HepG2 (cell line): ENCODE data around the gene NELL1. TPM values are rescaled to one million over a fixed set of nuclear protein-coding genes. Genes with fewer than 3 reads are reported as not detected.

Experiments
- ATAC-seq: fragments of 200-7000 bp; cut with Tn5 transposase; 3 replicates; pipeline ENCODE4 v1.9.1; 2020; ENCODE audit warnings: mild to moderate bottlenecking, moderate library complexity
- BruUV-seq: library from RNA; stranded (reverse); fragments of 400-500 nt; replicated peaks from 2 replicates; lab custom pipeline; 2021; lab: Mats Ljungman, UMichigan
- CTCF ChIA-PET: fragments of 300-600 bp; formaldehyde crosslinking; extraction: SDS; loops from one replicate; lab custom pipeline; 2021; ENCODE audit warnings: low total read pairs, inconsistent platforms, low intra/inter-chr PET ratio; lab: Yijun Ruan, JAX
- POLR2A ChIA-PET: fragments of 350-600 bp; sonication (Branson Sonifier 250); formaldehyde crosslinking; loops from one replicate; lab custom pipeline; 2020; ENCODE audit warnings: antibody characterized with exemption, inconsistent platforms; lab: Yijun Ruan, JAX
- DNase-seq: peaks from one replicate; pipeline ENCODE4 v3.0.0-alpha.2; 2015; ENCODE audit warnings: low spot score
- FAIRE-seq: peaks from 3 replicates; lab custom pipeline; 2011; peaks lifted over from hg19 to GRCh38; lab: Jason Lieb, UNC
- H2AFZ ChIP-seq: one replicate; pipeline ENCODE4 v1.6.1; 2011; ENCODE audit warnings: low read length, inconsistent platforms
- H3K27ac ChIP-seq: fragments of 300-600 bp; 3 replicates; pipeline ENCODE4 v1.8.0; 2011; ENCODE audit warnings: mixed run types, mild to moderate bottlenecking, mixed read lengths, low read length, inconsistent platforms; ENCODE audit not compliant: insufficient read depth; ENCODE audit errors: extremely low read length
- H3K27me3 ChIP-seq, 2 experiments: fragments of 200-600 bp in 1 of 2; 2 replicates in 1 of 2; 3 replicates in 1 of 2; pipeline versions ENCODE4 v1.6.0 to v1.8.0; 2011; ENCODE audit warnings: low read length in 2 of 2, mild to moderate bottlenecking in 2 of 2, moderate library complexity in 2 of 2, inconsistent platforms in 1 of 2; ENCODE audit not compliant: insufficient read depth in 2 of 2, control insufficient read depth in 1 of 2
- H3K36me3 ChIP-seq, 2 experiments: fragments of 200-600 bp in 1 of 2; replicated peaks in 1 of 2; 2 replicates in 1 of 2; 3 replicates in 1 of 2; pipeline versions ENCODE4 v1.5.1 to v1.8.0; 2011; ENCODE audit warnings: low read length in 2 of 2, inconsistent platforms in 1 of 2; ENCODE audit not compliant: insufficient read depth in 2 of 2, control insufficient read depth in 1 of 2
- H3K4me1 ChIP-seq: 2 replicates; pipeline ENCODE4 v1.5.1; 2012; ENCODE audit warnings: low read length, inconsistent platforms; ENCODE audit not compliant: insufficient read depth
- H3K4me2 ChIP-seq: 2 replicates; pipeline ENCODE4 v1.6.0; 2011; ENCODE audit warnings: low read depth, low read length, inconsistent platforms
- H3K4me3 ChIP-seq, 3 experiments: fragments of 200-600 bp in 1 of 3; sonication (generic), shearing (Covaris generic) in 1 of 3; replicated peaks in 1 of 3; 2 replicates each; pipeline ENCODE4 v1.5.1; 2011 to 2016; ENCODE audit warnings: low read length in 3 of 3, inconsistent platforms in 2 of 3, low read depth in 2 of 3, mild to moderate bottlenecking in 2 of 3, control low read depth in 1 of 3, mixed read lengths in 1 of 3; ENCODE audit not compliant: insufficient read depth in 1 of 3
- H3K79me2 ChIP-seq: one replicate; pipeline ENCODE4 v1.6.1; 2011; ENCODE audit warnings: low read length, inconsistent platforms; ENCODE audit not compliant: insufficient read depth
- H3K9ac ChIP-seq: 2 replicates; pipeline ENCODE4 v1.6.0; 2011; ENCODE audit warnings: mild to moderate bottlenecking, low read depth, low read length, inconsistent platforms; ENCODE audit not compliant: insufficient read depth
- H3K9me3 ChIP-seq: 2 replicates; pipeline ENCODE4 v1.5.1; 2012; ENCODE audit warnings: mild to moderate bottlenecking, low read length
- H4K20me1 ChIP-seq: 2 replicates; pipeline ENCODE4 v1.6.0; 2011; ENCODE audit warnings: inconsistent platforms, mild to moderate bottlenecking, low read length, moderate library complexity; ENCODE audit not compliant: insufficient read depth
- ARHGAP35 ChIP-seq: sonication (generic); formaldehyde crosslinking; IDR thresholded peaks from 2 replicates; pipeline ENCODE4 v1.9.0; 2022; ENCODE audit warnings: mild to moderate bottlenecking, inconsistent platforms, moderate library complexity, missing genetic modification reagents, borderline replicate concordance
- FOXC1 ChIP-seq: sonication (generic); formaldehyde crosslinking; IDR thresholded peaks from 2 replicates; pipeline ENCODE4 v1.8.0; 2022; ENCODE audit warnings: mild to moderate bottlenecking, missing genetic modification reagents, borderline replicate concordance
- NFE2 ChIP-seq: sonication (generic); formaldehyde crosslinking; IDR thresholded peaks from 2 replicates; pipeline ENCODE4 v1.4.0; 2020; ENCODE audit warnings: missing genetic modification reagents
- PAWR ChIP-seq: sonication (generic); formaldehyde crosslinking; IDR thresholded peaks from 2 replicates; pipeline ENCODE4 v1.4.0; 2020; ENCODE audit warnings: missing genetic modification reagents, mild to moderate bottlenecking, borderline replicate concordance
- ZBTB21 ChIP-seq: sonication (generic); formaldehyde crosslinking; IDR thresholded peaks from 2 replicates; pipeline ENCODE4 v1.4.0; 2020; ENCODE audit warnings: missing genetic modification reagents
- ZFP90 ChIP-seq: sonication (generic); formaldehyde crosslinking; IDR thresholded peaks from 2 replicates; pipeline ENCODE4 v1.8.0; 2022; ENCODE audit warnings: missing genetic modification reagents, mild to moderate bottlenecking, inconsistent platforms, borderline replicate concordance
- ZMYM3 ChIP-seq: sonication (generic); formaldehyde crosslinking; IDR thresholded peaks from 2 replicates; pipeline ENCODE4 v1.5.1; 2020; ENCODE audit warnings: mild to moderate bottlenecking, missing genetic modification reagents
- ZNF607 ChIP-seq: sonication (generic); formaldehyde crosslinking; IDR thresholded peaks from 2 replicates; pipeline ENCODE4 v1.5.1; 2020; ENCODE audit warnings: missing genetic modification reagents, mild to moderate bottlenecking, borderline replicate concordance
- ZNF749 ChIP-seq: sonication (generic); formaldehyde crosslinking; IDR thresholded peaks from 2 replicates; pipeline ENCODE4 v1.8.0; 2022; ENCODE audit warnings: mild to moderate bottlenecking, missing genetic modification reagents, moderate library complexity, borderline replicate concordance
- ZNF75D ChIP-seq: sonication (generic); formaldehyde crosslinking; IDR thresholded peaks from 2 replicates; pipeline ENCODE4 v1.8.1; 2023; ENCODE audit warnings: missing genetic modification reagents, mild to moderate bottlenecking, borderline replicate concordance
- ZNF790 ChIP-seq: sonication (generic); formaldehyde crosslinking; IDR thresholded peaks from 2 replicates; pipeline ENCODE4 v1.8.0; 2022; ENCODE audit warnings: missing genetic modification reagents, mild to moderate bottlenecking, borderline replicate concordance
- ZNF841 ChIP-seq: sonication (generic); formaldehyde crosslinking; IDR thresholded peaks from 2 replicates; pipeline ENCODE4 v1.8.1; 2023; ENCODE audit warnings: missing genetic modification reagents, borderline replicate concordance
- WGBS: methylation state at CpG from one replicate; pipeline ENCODE4 v1.1.6; 2017; ENCODE audit warnings: low lambda C conversion rate; 5-methylcytosine and 5-hydroxymethylcytosine counted together
- in situ Hi-C: cut with HindIII; loops from 2 replicates; pipeline ENCODE4 v1.10.0; 2017; ENCODE audit warnings: low pct_unique_long_range_greater_than_20kb; ENCODE audit not compliant: extremely low pct_ligation_motif_present
- intact Hi-C: fragments of 100-400 bp; cut with micrococcal nuclease; formaldehyde crosslinking; loops from one replicate; pipeline ENCODE4 v1.10.0; 2022; ENCODE audit not compliant: unreplicated experiment
- polyA plus RNA-seq, 8 experiments: library from polyadenylated mRNA; depleted of rRNA in 3 of 8; stranded (reverse) in 7 of 8; unstranded in 1 of 8; fragments of >200 nt; fragmentation: Illumina TruSeq in 4 of 8; extraction: Trizol in 4 of 8; gene quantifications; 2 replicates each; pipeline versions ENCODE4 v1.2.1 to v1.2.3, GENCODE V29; 2011 to 2016; ENCODE audit warnings: low read depth in 4 of 8, missing spikeins in 1 of 8, mixed read lengths in 1 of 8; ENCODE audit not compliant: insufficient read depth in 1 of 8
- total RNA-seq, 5 experiments: library from RNA; depleted of rRNA; stranded (reverse); fragments of >200 nt; fragmentation: Illumina TruSeq; extraction: Trizol; gene quantifications; 2 replicates each; pipeline ENCODE4 v1.2.3, GENCODE V29; 2016; ENCODE audit warnings: low read depth in 1 of 5
- TF ChIP-seq, protein P1 (sequence below): sonication (generic); formaldehyde crosslinking; IDR thresholded peaks from 2 replicates; pipeline ENCODE4 v1.5.0; 2020; ENCODE audit warnings: missing genetic modification reagents, mild to moderate bottlenecking, borderline replicate concordance

The NELL1 gene
- total and polyA plus RNA-seq, 2 of the 13 experiments (the other 11 are each of a cell fraction or from before 2014, with no cell fraction given), result not detected

DNA sequence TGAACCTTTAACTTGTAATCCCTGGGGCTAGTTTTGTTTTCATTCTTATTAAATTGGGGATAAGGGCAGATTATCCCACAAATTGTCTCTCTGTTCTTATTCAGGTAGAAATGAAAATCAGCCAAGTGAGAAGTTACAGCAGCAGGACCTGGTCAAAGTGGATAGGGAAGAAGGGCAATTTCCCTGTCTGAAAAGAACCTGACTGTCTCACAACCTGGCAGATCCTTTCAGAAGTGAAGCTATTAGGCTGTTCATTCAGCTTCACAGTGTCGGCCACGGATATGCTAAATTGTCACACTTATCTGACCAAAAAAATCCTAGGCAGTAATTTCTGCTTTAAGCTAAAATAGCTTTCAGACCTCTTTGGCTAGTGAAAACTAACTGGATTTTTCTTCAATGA lies 810.9 kb downstream of the NELL1 start:
- Histone ChIP-seq H3K36me3 (no peaks in the 10 kb centered on the region), H3K27ac (no peak overlapping the region), H3K4me2 (no peak overlapping the region), H3K9ac (no peak overlapping the region), H3K4me1 (no peaks in the 10 kb centered on the region), H3K27me3 (no peaks in the 10 kb centered on the region), H3K79me2 (no peaks in the 10 kb centered on the region), H3K9me3 (peaks cover 3% of the 10 kb centered on the region; the same call in 1 of the 2 replicates), H4K20me1 (no peaks in the 10 kb centered on the region), H3K4me3 (no peak overlapping the region), H2AFZ (no peak overlapping the region)
- FAIRE-seq (no peak), DNase-seq (no peak), ATAC-seq (no peak)
- in situ Hi-C loops, result no loop called here
- ChIA-PET CTCF (no interaction called here), POLR2A (no interaction called here)
- 0% methylated on average over 2 of the region's 2 CpGs for WGBS
- BruUV-seq, result no TSS peak
- intact Hi-C loops, result no loop called here
- TF ChIP-seq, protein P1, sequence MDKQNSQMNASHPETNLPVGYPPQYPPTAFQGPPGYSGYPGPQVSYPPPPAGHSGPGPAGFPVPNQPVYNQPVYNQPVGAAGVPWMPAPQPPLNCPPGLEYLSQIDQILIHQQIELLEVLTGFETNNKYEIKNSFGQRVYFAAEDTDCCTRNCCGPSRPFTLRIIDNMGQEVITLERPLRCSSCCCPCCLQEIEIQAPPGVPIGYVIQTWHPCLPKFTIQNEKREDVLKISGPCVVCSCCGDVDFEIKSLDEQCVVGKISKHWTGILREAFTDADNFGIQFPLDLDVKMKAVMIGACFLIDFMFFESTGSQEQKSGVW, result no peak

DNA sequence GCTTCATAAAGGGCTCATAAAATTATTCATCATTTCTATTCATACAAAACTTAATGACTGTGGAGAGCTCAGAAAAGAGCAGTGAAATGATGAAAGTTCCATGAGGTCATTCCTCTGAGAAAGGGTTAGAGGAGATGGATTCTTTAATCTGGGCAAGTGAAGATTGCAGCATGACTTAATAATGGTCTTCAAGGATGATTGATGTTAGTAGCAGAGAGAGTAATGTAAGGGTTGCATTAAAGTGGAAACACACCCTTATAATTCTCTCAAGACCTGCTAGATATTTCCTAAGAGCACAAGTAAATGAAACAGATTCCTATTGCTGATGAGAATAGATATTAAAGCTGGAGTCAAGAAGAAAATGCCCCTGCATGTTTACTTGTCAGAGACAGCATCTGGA lies 811.9 kb downstream of the NELL1 start:
- POLR2A ChIA-PET, result no interaction called here
- Histone ChIP-seq H3K36me3 (no peaks in the 10 kb centered on the region), H3K9me3 (peaks cover 5% of the 10 kb centered on the region; the same call in 1 of the 2 replicates), H3K4me2 (no peak overlapping the region), H3K4me3 (no peak overlapping the region), H3K27ac (no peak overlapping the region), H3K9ac (no peak overlapping the region), H3K79me2 (no peaks in the 10 kb centered on the region), H3K27me3 (no peaks in the 10 kb centered on the region), H4K20me1 (no peaks in the 10 kb centered on the region), H3K4me1 (no peaks in the 10 kb centered on the region), H2AFZ (no peak overlapping the region)
- TF ChIP-seq ZNF75D (CRISPR knock-in tag) (no peak), ARHGAP35 (CRISPR knock-in tag) (no peak), ZBTB21 (CRISPR knock-in tag) (no peak), FOXC1 (no peak), NFE2 (CRISPR knock-in tag) (no peak), ZNF841 (no peak), ZNF607 (CRISPR knock-in tag) (no peak), ZFP90 (no peak), ZNF790 (CRISPR knock-in tag) (no peak), ZNF749 (CRISPR knock-in tag) (no peak), PAWR (CRISPR knock-in tag) (no peak), ZMYM3 (CRISPR knock-in tag) (no peak)
- FAIRE-seq, result no peak
- no TSS peak for BruUV-seq
- no peak for ATAC-seq
- DNase-seq, result no peak
- intact Hi-C loops, result no loop called here
- CTCF ChIA-PET, result no interaction called here
- in situ Hi-C loops, result no loop called here
